ENCODE measurements around the gene SALL1.

DNA sequence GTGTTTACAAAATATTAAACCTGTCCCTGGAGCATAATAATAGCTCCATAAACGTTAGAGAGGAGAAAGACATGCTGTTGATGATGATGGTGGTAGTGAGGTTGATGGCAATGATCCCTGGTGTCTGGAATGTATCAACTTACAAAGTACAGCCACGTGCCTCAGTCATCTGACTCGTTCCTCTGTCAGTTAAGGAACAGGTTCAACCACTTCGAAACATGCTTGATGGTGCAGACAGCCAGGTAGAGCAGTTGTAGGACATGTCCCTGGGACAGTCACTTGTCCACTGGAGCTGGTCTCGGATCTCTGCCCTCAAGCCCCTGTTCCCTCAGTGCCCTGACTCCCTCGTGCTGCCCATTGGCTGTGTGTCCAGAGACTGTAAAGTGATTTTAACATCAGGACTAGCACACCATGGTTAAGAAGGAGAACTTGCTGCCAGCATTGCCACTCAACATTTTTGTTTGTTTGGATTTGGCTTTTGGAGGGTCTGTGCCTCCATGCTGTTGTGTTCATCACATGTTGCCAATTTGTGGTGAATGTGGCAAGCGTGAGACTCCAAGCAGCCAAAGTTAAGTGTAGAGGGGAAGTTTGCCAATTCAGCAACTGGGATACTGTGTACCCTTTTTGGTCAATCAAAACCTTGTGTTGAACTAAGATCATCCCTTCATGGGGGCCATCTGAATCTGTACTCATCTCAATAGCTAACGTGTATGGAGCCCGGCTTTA is 16.3 kb upstream of the SALL1 start:
- no peak for TF ChIP-seq CTCF (IDR thresholded peaks at IDR 0.05)
- no peak for TF ChIP-seq POLR2A (IDR thresholded peaks at IDR 0.05)
- TF ChIP-seq POLR2AphosphoS5 (IDR thresholded peaks at IDR 0.05) = no peak
